K562 (cell line): ENCODE data around the gene SEC22A.

Source experiments
- CEBPG ChIP-seq, 3 experiments: fragments of 200-800 bp in 1 of 3; sonication (Bioruptor generic) in 1 of 3; sonication (generic) in 1 of 3; formaldehyde crosslinking in 1 of 3; IDR thresholded peaks in 2 of 3; conservative IDR thresholded peaks in 1 of 3; 2 replicates each; pipeline versions ENCODE4 v1.6.1 to v1.8.0; 2016 to 2022; ENCODE audit warnings: missing compliant biosample characterization in 2 of 3, missing genetic modification characterization in 2 of 3, mild to moderate bottlenecking in 1 of 3, missing genetic modification reagents in 1 of 3
- CXXC5 ChIP-seq: fragments of 250-450 bp; sonication (Bioruptor Pico); IDR thresholded peaks from 2 replicates; pipeline ENCODE4 v1.8.0; 2022; ENCODE audit warnings: inconsistent platforms, mild to moderate bottlenecking, moderate library complexity
- EP300 ChIP-seq: IDR thresholded peaks from 2 replicates; pipeline ENCODE4 v1.6.1; 2012; ENCODE audit warnings: low read length, improper control_type of control experiment
- MAFK ChIP-seq: IDR thresholded peaks from 2 replicates; pipeline ENCODE4 v1.6.1; 2011; ENCODE audit warnings: low read length, improper control_type of control experiment
- POLR2B ChIP-seq: fragments of 450-650 bp; IDR thresholded peaks from 2 replicates; pipeline ENCODE4 v1.6.1; 2018; ENCODE audit warnings: low read depth; ENCODE audit not compliant: partially characterized antibody
- PPARD ChIP-seq: fragments of 250-450 bp; sonication (Bioruptor Pico); IDR thresholded peaks from 2 replicates; pipeline ENCODE4 v1.8.0; 2022; ENCODE audit warnings: inconsistent platforms, mild to moderate bottlenecking, moderate library complexity
- RAD21 ChIP-seq, 2 experiments: fragments of 250-450 bp in 1 of 2; fragments of 450-650 bp in 1 of 2; sonication (Bioruptor Pico) in 1 of 2; formaldehyde crosslinking in 1 of 2; IDR thresholded peaks in 1 of 2; conservative IDR thresholded peaks in 1 of 2; 2 replicates each; pipeline versions ENCODE4 v1.4.0 to v1.8.0; 2020 to 2022; ENCODE audit warnings: mild to moderate bottlenecking in 2 of 2, moderate library complexity in 1 of 2
- ZNF133 ChIP-seq: fragments of 250-450 bp; sonication (Bioruptor Pico); IDR thresholded peaks from 2 replicates; pipeline ENCODE4 v1.4.0; 2020; ENCODE audit warnings: mild to moderate bottlenecking
- ZNF561 ChIP-seq: fragments of 450-650 bp; formaldehyde crosslinking; conservative IDR thresholded peaks from 2 replicates; pipeline ENCODE4 v1.4.0; 2020; ENCODE audit warnings: mild to moderate bottlenecking, moderate library complexity

DNA sequence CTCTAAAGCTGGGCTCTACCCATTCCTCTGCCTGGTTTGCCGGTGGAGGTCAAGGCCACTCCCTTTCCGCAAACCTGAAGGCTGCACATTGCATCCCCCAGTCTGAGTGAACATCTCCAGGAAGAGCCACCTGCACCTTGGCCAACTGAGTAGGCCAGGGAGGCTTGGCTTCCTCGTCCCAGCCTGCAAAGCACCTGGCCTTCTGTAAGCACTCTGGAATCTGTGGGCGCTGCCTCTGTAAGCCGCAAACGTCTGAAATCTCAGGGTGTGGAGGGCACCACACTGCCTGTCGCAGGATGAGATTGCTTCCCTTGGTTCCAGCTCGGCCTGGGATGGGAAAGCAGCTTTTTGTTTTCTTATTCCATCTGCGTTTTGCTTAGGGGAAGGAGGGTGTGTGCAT is 81.3 kb downstream of the SEC22A start:
- TF ChIP-seq POLR2B (no peak), MAFK (no peak), EP300 (no peak), CEBPG (CRISPR knock-in tag; IDR thresholded peaks at IDR 0.05) (no peak), CEBPG (tag; conservative IDR thresholded peaks at IDR 0.05 in 1 of 2, IDR thresholded peaks at IDR 0.05 in 1 of 2) (no peak), ZNF561 (CRISPR knock-in tag) (no peak), ZNF133 (CRISPR knock-in tag) (no peak), PPARD (CRISPR knock-in tag) (no peak), RAD21 (CRISPR knock-in tag; conservative IDR thresholded peaks at IDR 0.05 in 1 of 2, IDR thresholded peaks at IDR 0.05 in 1 of 2) (no peak), CXXC5 (no peak)
